HG03565 (cell line): ENCODE measurements around the gene KNL1.

ENCODE experiments used
- ATAC-seq: cut with Tn5 transposase; IDR thresholded peaks from one replicate; pipeline ENCODE4 v1.9.1; 2021; ENCODE audit warnings: mild to moderate bottlenecking, moderate library complexity; ENCODE audit not compliant: unreplicated experiment

KNL1 gene

GRCh38 chr15:40582726-40583246 lies 11.3 kb upstream of the KNL1 start:
- ATAC-seq: peak; percentile 73

GRCh38 chr15:40584191-40584590 lies 9.9 kb upstream of the KNL1 start:
- ATAC-seq: no peak

- ATAC-seq: no peak
These were observed 3.4 kb upstream of the KNL1 start for GRCh38 chr15:40590667-40591050.

GRCh38 chr15:40591389-40591788 lies 2.7 kb upstream of the KNL1 start:
- ATAC-seq: no peak

GRCh38 chr15:40593165-40593564 lies 884 bp upstream of the KNL1 start:
- no peak for ATAC-seq

GRCh38 chr15:40594429-40594836 lies 384 bp downstream of the KNL1 start:
- peak; percentile 30 for ATAC-seq

- ATAC-seq: no peak
These were observed 1.2 kb downstream of the KNL1 start for GRCh38 chr15:40595219-40595618.

- no peak for ATAC-seq
These were observed 1.7 kb downstream of the KNL1 start for GRCh38 chr15:40595773-40596172.

GRCh38 chr15:40597024-40597423 lies 3.0 kb downstream of the KNL1 start:
- ATAC-seq: no peak

GRCh38 chr15:40598126-40598525 lies 4.1 kb downstream of the KNL1 start:
- no peak for ATAC-seq

- ATAC-seq: no peak
These were observed 4.6 kb downstream of the KNL1 start for GRCh38 chr15:40598672-40599071.

- ATAC-seq: no peak
These were observed 6.9 kb downstream of the KNL1 start for GRCh38 chr15:40600956-40601355.

GRCh38 chr15:40603935-40604334 lies 9.9 kb downstream of the KNL1 start:
- ATAC-seq: no peak

GRCh38 chr15:40613080-40613479 lies 19.0 kb downstream of the KNL1 start:
- ATAC-seq: no peak

- ATAC-seq: no peak
These were observed 24.0 kb downstream of the KNL1 start for GRCh38 chr15:40618023-40618422.

GRCh38 chr15:40618906-40619305 lies 24.9 kb downstream of the KNL1 start:
- ATAC-seq: no peak

- ATAC-seq: no peak
These were observed 29.3 kb downstream of the KNL1 start for GRCh38 chr15:40623361-40623760.

GRCh38 chr15:40630313-40630712 lies 36.3 kb downstream of the KNL1 start:
- ATAC-seq: no peak

- no peak for ATAC-seq
These were observed 39.1 kb downstream of the KNL1 start for GRCh38 chr15:40633178-40633577.

- ATAC-seq: no peak
These were observed 43.2 kb downstream of the KNL1 start for GRCh38 chr15:40637221-40637745.

GRCh38 chr15:40639677-40640076 lies 45.6 kb downstream of the KNL1 start:
- ATAC-seq: no peak

- ATAC-seq: no peak
These were observed 53.5 kb downstream of the KNL1 start for GRCh38 chr15:40647523-40647922.

GRCh38 chr15:40650479-40650878 lies 56.4 kb downstream of the KNL1 start:
- ATAC-seq: no peak
